ENCODE data around the gene POP4. TPM values are rescaled to one million over a fixed set of nuclear protein-coding genes. Genes with fewer than 3 reads are reported as not detected.
A peak's percentile ranks its signal among the peaks of the same experiment; 100 is the strongest.
"Not testable (repeated sequence)": the region's sequence is repeated elsewhere in the genome, so short reads cannot be mapped to it uniquely, and the experiment has no call there.

Gene POP4
- total RNA-seq (68.9 and 69.5 TPM in 2 replicates), polyA plus RNA-seq (91.8 and 111 TPM in 2 replicates)

GRCh38 chr19:29605653-29606419, at the start of gene POP4:
TSS of gene POP4 (plus strand) at chr19:29606283. CDS start at chr19:29606319, 36 bp downstream.
- peak within 1 kb of the TSS; percentile 91 for H3K4me2 ChIP-seq
- no peaks in the 10 kb centered on the region for H3K27me3 ChIP-seq
- H3K27ac ChIP-seq = peak within 1 kb of the TSS; percentile 96
- no peaks in the 10 kb centered on the region for H3K9me2 ChIP-seq (replicated peaks; ENCODE audit: insufficient read depth)
- WGBS (ENCODE audit: low lambda C conversion rate, missing lambda C conversion rate) = under 1% methylated on average over 47 of the region's 47 CpGs
- peak within 1 kb of the TSS; percentile 79 for H3K4me3 ChIP-seq
- H3K79me2 ChIP-seq = peaks cover 16% of the 10 kb centered on the region
- peak; percentile 99 for DNase-seq (ENCODE audit: low spot score)
- no peaks in the 10 kb centered on the region for H4K20me1 ChIP-seq (ENCODE audit: insufficient read depth, poor library complexity, severe bottlenecking)
- TF ChIP-seq CTCF (IDR thresholded peaks at IDR 0.05; ENCODE audit: poor library complexity) (no peak), EZH2phosphoT487 (IDR thresholded peaks at IDR 0.05; ENCODE audit: low read depth, severe bottlenecking, unreplicated experiment) (no peak), EZH2 (IDR thresholded peaks at IDR 0.05; ENCODE audit: borderline replicate concordance) (no peak)
- peak within 1 kb of the TSS; percentile 85 for H2AFZ ChIP-seq
- H3K4me1 ChIP-seq (ENCODE audit: insufficient read depth) = peaks cover 10% of the 10 kb centered on the region
- no peaks in the 10 kb centered on the region for H3K36me3 ChIP-seq (replicated peaks; ENCODE audit: insufficient read depth, low read depth)
- H3K9me3 ChIP-seq (ENCODE audit: low read depth) = no peaks in the 10 kb centered on the region

- not testable (repeated sequence) for H3K4me3 ChIP-seq
Observed at GRCh38 chr19:29559110-29559509, 47.0 kb upstream of the POP4 start.

GRCh38 chr19:29559743-29560142, 46.3 kb upstream of the POP4 start:
- H4K20me1 ChIP-seq (ENCODE audit: insufficient read depth, poor library complexity, severe bottlenecking) = no peaks in the 10 kb centered on the region
- no peak for TF ChIP-seq EZH2 (IDR thresholded peaks at IDR 0.05; ENCODE audit: borderline replicate concordance)
- no peak for TF ChIP-seq CTCF (IDR thresholded peaks at IDR 0.05; ENCODE audit: poor library complexity)
- no peak for TF ChIP-seq EZH2phosphoT487 (IDR thresholded peaks at IDR 0.05; ENCODE audit: low read depth, severe bottlenecking, unreplicated experiment)
- H3K36me3 ChIP-seq (replicated peaks; ENCODE audit: insufficient read depth, low read depth) = no peaks in the 10 kb centered on the region
- H3K4me1 ChIP-seq (ENCODE audit: insufficient read depth) = no peaks in the 10 kb centered on the region
- no peak overlapping the region for H2AFZ ChIP-seq
- no peak overlapping the region for H3K4me3 ChIP-seq
- H3K9me2 ChIP-seq (replicated peaks; ENCODE audit: insufficient read depth) = no peaks in the 10 kb centered on the region
- no peaks in the 10 kb centered on the region for H3K79me2 ChIP-seq
- H3K4me2 ChIP-seq = no peak overlapping the region
- WGBS (ENCODE audit: low lambda C conversion rate, missing lambda C conversion rate) = 81% methylated on average over 4 of the region's 4 CpGs
- H3K9me3 ChIP-seq (ENCODE audit: low read depth) = no peaks in the 10 kb centered on the region
- H3K27ac ChIP-seq = no peak overlapping the region
- DNase-seq (ENCODE audit: low spot score) = no peak
- H3K27me3 ChIP-seq = peaks cover 3% of the 10 kb centered on the region

More at GRCh38 chr19:29559110-29559509, 47.0 kb upstream of the POP4 start:
- not testable (repeated sequence) for H3K9me2 ChIP-seq (replicated peaks; ENCODE audit: insufficient read depth); H3K4me1 ChIP-seq (ENCODE audit: insufficient read depth); DNase-seq (ENCODE audit: low spot score); H3K9me3 ChIP-seq (ENCODE audit: low read depth); H3K27me3 ChIP-seq; H3K79me2 ChIP-seq; H2AFZ ChIP-seq; H3K4me2 ChIP-seq; H3K36me3 ChIP-seq (replicated peaks; ENCODE audit: insufficient read depth, low read depth); H4K20me1 ChIP-seq (ENCODE audit: insufficient read depth, poor library complexity, severe bottlenecking); H3K27ac ChIP-seq
- WGBS (ENCODE audit: low lambda C conversion rate, missing lambda C conversion rate) = 89% methylated on average over 2 of the region's 2 CpGs

- WGBS (ENCODE audit: low lambda C conversion rate, missing lambda C conversion rate) = 82% methylated on average over 6 of the region's 6 CpGs
- Histone ChIP-seq H3K4me2 (no peak overlapping the region), H3K4me1 (ENCODE audit: insufficient read depth) (no peaks in the 10 kb centered on the region)
Observed at GRCh38 chr19:29560313-29561075, 45.6 kb upstream of the POP4 start.

More at GRCh38 chr19:29560313-29561075, 45.6 kb upstream of the POP4 start:
- H2AFZ ChIP-seq = no peak overlapping the region
- TF ChIP-seq EZH2phosphoT487 (IDR thresholded peaks at IDR 0.05; ENCODE audit: low read depth, severe bottlenecking, unreplicated experiment) = no peak
- TF ChIP-seq CTCF (IDR thresholded peaks at IDR 0.05; ENCODE audit: poor library complexity) = no peak
- no peak for TF ChIP-seq EZH2 (IDR thresholded peaks at IDR 0.05; ENCODE audit: borderline replicate concordance)
- H3K27me3 ChIP-seq = peaks cover 3% of the 10 kb centered on the region
- no peak for DNase-seq (ENCODE audit: low spot score)
- no peaks in the 10 kb centered on the region for H4K20me1 ChIP-seq (ENCODE audit: insufficient read depth, poor library complexity, severe bottlenecking)
- no peak overlapping the region for H3K4me3 ChIP-seq
- no peaks in the 10 kb centered on the region for H3K9me3 ChIP-seq (ENCODE audit: low read depth)
- no peak overlapping the region for H3K27ac ChIP-seq
- H3K79me2 ChIP-seq = no peaks in the 10 kb centered on the region
- H3K9me2 ChIP-seq (replicated peaks; ENCODE audit: insufficient read depth) = no peaks in the 10 kb centered on the region
- H3K36me3 ChIP-seq (replicated peaks; ENCODE audit: insufficient read depth, low read depth) = no peaks in the 10 kb centered on the region

All from hepatocyte (in vitro differentiated cells).